Effector memory CD8-positive, alpha-beta T cell (primary cell): ENCODE measurements around the gene LARP4.

Source experiments
- ATAC-seq: fragments of 150-1000 bp; cut with Tn5 transposase; replicated peaks from 2 replicates; pipeline ENCODE4 v1.10.0; 2021; ENCODE audit warnings: mild to moderate bottlenecking, moderate library complexity
- DNase-seq, 3 experiments: peaks; one replicate each; pipeline ENCODE4 v3.0.0; 2021
- H3K27ac Mint-ChIP-seq, 2 donors: one replicate each; pipeline ENCODE4 v1.8.0; 2022; ENCODE audit warnings: mild to moderate bottlenecking in 2 of 2, mixed read lengths in 2 of 2, moderate library complexity in 2 of 2
- H3K27me3 Mint-ChIP-seq, 2 donors: one replicate each; pipeline ENCODE4 v1.8.0; 2022; ENCODE audit warnings: mixed read lengths in 2 of 2
- H3K36me3 Mint-ChIP-seq: one replicate; pipeline ENCODE4 v1.8.0; 2022; ENCODE audit warnings: mild to moderate bottlenecking, moderate library complexity, mixed read lengths; ENCODE audit not compliant: insufficient read depth
- H3K4me1 Mint-ChIP-seq, 2 donors: one replicate each; pipeline ENCODE4 v1.8.0; 2022; ENCODE audit warnings: low read depth in 2 of 2, mixed read lengths in 2 of 2
- H3K4me3 Mint-ChIP-seq, 2 donors: one replicate each; pipeline ENCODE4 v1.8.0; 2022; ENCODE audit warnings: mild to moderate bottlenecking in 2 of 2, mixed read lengths in 2 of 2, moderate library complexity in 2 of 2
- H3K9me3 Mint-ChIP-seq, 2 donors: one replicate each; pipeline ENCODE4 v1.8.0; 2022; ENCODE audit warnings: mixed read lengths in 2 of 2

LARP4 gene

DNA sequence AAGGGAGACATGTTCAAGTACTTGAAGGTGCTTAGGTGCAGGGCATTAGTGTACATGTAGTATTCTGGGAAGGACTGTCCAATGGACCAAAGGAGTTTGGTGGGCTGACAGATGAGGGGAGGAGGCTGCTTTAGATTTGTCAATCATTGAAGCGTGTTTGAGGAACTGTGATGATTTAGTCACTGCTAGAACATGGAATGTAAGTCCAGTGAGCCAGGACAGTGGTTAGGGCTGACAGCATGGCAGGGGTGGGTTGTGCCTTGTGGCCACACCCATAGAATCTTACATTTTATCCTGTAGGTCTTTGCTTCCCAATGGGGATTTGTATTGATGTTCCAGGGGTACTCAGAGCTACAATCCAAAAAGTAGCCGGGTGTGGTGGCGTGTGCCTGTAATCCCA lies 128.7 kb downstream of the LARP4 start:
- Mint-ChIP-seq H3K27ac (peak overlapping the region in 1 of 2 donors; percentile 3), H3K4me3 (no peak overlapping the region), H3K36me3 (peaks cover 6% of the 10 kb centered on the region), H3K27me3 (no peaks in the 10 kb centered on the region), H3K9me3 (no peaks in the 10 kb centered on the region), H3K4me1 (peaks cover 17 to 24% of the 10 kb centered on the region in 2 donors)
- DNase-seq: no peak
- ATAC-seq: no peak
